Gastroesophageal sphincter (tissue), 3 donors: ENCODE results near the gene SLC5A4.
"Not testable (repeated sequence)": the region's sequence is repeated elsewhere in the genome, so short reads cannot be mapped to it uniquely, and the experiment has no call there.

Source experiments
- CTCF ChIP-seq, 4 experiments: fragments of 200-600 bp in 2 of 4; fragments of 450-650 bp in 2 of 4; sonication (generic) in 1 of 4; IDR thresholded peaks; one replicate each; pipeline ENCODE4 v1.5.1; 2017 to 2019; ENCODE audit warnings: antibody characterized with exemption in 4 of 4, mild to moderate bottlenecking in 2 of 4, moderate library complexity in 2 of 4
- EP300 ChIP-seq: sonication (generic); formaldehyde crosslinking; IDR thresholded peaks from one replicate; pipeline ENCODE4 v1.6.1; 2017; ENCODE audit warnings: antibody characterized with exemption, mild to moderate bottlenecking
- POLR2A ChIP-seq, 2 donors: fragments of 450-650 bp; IDR thresholded peaks; one replicate each; pipeline ENCODE4 v1.6.1; 2017; ENCODE audit warnings: antibody characterized with exemption in 2 of 2, mild to moderate bottlenecking in 2 of 2, moderate library complexity in 1 of 2
- POLR2AphosphoS5 ChIP-seq: sonication (generic); formaldehyde crosslinking; IDR thresholded peaks from one replicate; pipeline ENCODE4 v1.6.1; 2017; ENCODE audit warnings: antibody characterized with exemption

DNA sequence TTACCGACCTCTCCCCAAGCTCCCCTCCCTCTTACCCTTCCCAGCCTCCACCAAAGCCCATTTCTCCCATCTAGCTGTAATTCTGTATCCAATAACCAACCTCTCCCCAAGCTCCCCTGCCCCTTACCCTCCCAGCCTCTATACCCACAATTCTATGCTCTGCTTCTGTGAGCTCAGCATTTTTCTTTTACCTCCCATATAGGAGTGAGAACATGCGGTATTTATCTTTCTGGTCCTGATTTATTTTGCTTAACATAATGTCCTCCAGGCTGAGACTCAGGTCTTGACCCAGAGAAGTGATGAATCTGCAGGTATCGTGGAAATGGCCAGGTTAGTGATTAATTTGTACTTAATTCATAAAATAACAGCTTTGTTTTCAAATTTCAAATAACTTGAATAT lies 59.2 kb downstream of the SLC5A4 start:
- not testable (repeated sequence) for TF ChIP-seq POLR2A (IDR thresholded peaks at IDR 0.05); CTCF (IDR thresholded peaks at IDR 0.05); POLR2AphosphoS5; EP300
